Measurements from ENCODE around the gene SYTL3.

The SYTL3 gene

DNA sequence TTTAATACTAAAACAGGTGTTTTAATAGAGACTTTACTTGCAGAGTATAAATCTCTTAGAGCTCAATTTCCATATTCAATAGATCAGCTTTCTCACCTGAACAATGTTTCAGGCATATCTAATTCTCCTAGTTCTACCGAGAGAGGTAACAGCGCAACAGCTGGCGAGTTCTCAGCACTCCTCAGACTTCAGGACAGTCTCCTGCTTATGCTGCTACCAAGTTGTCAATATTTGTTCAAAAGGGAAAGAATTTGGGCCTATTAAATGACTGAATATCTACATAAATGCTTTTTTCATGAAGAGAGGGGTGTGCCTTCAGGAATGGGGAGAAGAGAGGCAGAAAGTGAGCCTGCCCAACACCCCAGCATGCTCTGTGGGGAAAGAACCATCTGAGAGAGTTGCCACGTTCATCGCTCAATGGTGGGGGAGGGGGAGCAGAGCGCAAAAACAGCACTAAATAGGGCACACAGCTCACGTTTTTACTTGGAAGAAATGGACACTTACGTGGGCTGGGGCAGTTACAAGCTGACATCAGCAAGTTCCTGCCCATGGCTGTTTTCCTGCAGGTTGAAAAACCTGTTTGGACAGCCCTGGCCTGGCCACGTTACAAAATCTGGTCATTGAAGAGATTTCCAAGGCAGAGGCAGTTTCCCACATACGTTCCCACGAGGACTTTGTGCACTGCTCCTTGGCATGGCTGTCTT, 131.3 kb downstream of the SYTL3 start:
- WGBS, 2 experiments (ENCODE audit: insufficient coverage in 2 of 2), result 94 to 95% methylated on average over 9 to 11 of the region's 11 CpGs
- peaks cover 95% of the 10 kb centered on the region for H3K36me3 ChIP-seq (ENCODE audit: control insufficient read depth, insufficient read depth, low read length)
- no peak overlapping the region for H3K27ac ChIP-seq (ENCODE audit: low read depth, low read length, severe bottlenecking)
- peaks cover 16% of the 10 kb centered on the region for H3K4me1 ChIP-seq (ENCODE audit: control insufficient read depth, insufficient read depth, low read length, poor library complexity, severe bottlenecking)
- no peaks in the 10 kb centered on the region for H3K9me3 ChIP-seq (ENCODE audit: control insufficient read depth, low read length)
- H3K4me3 ChIP-seq (ENCODE audit: extremely low read depth, insufficient read depth, low read length, poor library complexity, severe bottlenecking), result no peak overlapping the region

DNA sequence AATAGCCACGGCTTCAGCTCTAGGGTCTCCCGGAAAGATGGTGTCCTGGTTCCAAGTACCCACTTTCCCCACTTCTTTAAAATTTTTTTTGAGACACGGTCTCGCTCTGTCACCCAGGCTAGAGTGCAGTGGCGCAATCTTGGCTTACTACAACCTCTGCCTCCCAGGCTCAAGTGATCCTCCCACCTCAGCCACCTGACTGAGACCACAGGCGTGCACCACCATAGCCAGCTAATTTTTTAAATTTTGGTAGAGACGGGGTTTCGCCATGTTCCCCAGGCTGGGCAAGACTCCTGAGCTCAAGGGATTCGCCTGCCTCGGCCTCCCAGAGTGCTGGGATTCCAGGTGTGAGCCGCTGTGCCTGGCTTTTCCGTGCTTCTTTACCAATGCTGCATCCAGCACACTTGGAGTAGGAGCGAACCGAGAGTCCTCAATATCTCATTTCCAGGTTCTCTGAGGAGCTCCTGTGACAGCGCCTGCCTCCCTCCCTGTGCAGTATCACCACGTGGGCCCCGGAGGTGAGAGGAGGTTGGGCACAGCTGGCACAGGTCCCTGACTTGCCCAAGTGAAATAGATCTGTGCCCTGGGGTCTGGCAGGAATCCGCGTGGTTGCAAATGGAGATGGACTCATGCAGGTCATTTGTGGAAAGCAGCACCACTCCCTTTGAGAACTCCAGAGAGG, 132.0 kb downstream of the SYTL3 start:
- Histone ChIP-seq H3K9me3 (ENCODE audit: control insufficient read depth, low read length) (no peaks in the 10 kb centered on the region), H3K4me1 (ENCODE audit: control insufficient read depth, insufficient read depth, low read length, poor library complexity, severe bottlenecking) (peaks cover 16% of the 10 kb centered on the region), H3K27ac (ENCODE audit: low read depth, low read length, severe bottlenecking) (no peak overlapping the region), H3K36me3 (ENCODE audit: control insufficient read depth, insufficient read depth, low read length) (peaks cover 94% of the 10 kb centered on the region), H3K4me3 (ENCODE audit: extremely low read depth, insufficient read depth, low read length, poor library complexity, severe bottlenecking) (no peak overlapping the region)
- 90 to 92% methylated on average over 18 to 19 of the region's 19 CpGs for WGBS, 2 experiments (ENCODE audit: insufficient coverage in 2 of 2)

DNA sequence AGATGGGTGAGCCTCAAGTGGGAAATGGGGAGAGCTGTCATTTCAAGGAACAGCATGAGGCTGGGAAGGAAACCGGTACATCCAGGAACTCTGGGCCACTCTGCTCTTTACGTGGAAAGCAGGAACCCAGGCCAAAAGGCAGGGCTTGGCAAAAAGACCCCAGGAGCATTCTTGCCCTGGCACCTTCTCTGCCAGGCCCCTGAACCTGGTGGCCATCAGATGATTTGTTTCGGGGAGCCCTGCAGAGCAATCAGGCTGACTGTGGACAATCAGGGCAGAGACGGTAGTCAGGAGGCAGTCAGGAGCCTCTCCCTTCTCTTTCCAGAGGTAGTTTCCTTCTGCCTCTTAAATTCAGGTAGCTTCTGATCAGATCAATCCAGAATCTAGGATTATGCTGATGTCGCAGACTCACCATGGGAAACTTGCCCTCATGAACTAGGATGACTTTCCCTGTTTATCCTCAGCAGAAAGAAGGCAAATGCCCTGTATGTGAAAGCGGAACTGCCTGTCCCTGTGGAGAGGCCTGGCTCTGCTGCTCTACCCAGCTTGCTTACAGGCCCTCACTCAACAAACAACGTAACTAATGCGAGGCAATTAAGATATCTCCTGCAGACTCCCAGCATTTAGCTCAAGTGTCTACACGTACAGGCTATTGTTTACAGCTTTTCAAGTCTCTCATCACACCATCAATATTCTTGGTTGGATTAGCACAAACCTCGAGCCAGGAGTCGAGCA, 132.7 kb downstream of the SYTL3 start:
- Histone ChIP-seq H3K36me3 (ENCODE audit: control insufficient read depth, insufficient read depth, low read length) (peaks cover 94% of the 10 kb centered on the region), H3K27ac (ENCODE audit: low read depth, low read length, severe bottlenecking) (no peak overlapping the region)
- 91 to 93% methylated on average over 6 to 9 of the region's 11 CpGs for WGBS, 2 experiments (ENCODE audit: insufficient coverage in 2 of 2)

DNA sequence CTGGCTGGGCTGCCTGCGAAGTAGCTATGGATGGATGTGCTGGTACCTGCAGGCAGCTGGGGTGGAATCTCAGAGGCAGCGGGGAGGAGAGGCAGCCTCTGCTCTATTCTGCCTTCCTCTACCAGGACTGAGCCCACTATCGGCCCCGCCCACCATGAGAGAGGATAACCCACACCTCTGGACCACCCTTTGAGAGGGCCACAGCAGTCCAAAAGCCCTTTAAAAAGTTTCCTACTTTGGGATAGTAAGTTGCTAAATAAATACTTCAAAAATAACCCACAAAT, 133.3 kb downstream of the SYTL3 start:
- peaks cover 94% of the 10 kb centered on the region for H3K36me3 ChIP-seq (ENCODE audit: control insufficient read depth, insufficient read depth, low read length)
- peaks cover 16% of the 10 kb centered on the region for H3K4me1 ChIP-seq (ENCODE audit: control insufficient read depth, insufficient read depth, low read length, poor library complexity, severe bottlenecking)
- WGBS, 2 experiments (ENCODE audit: insufficient coverage in 2 of 2), result no CpG with 5 or more reads among the region's 4 CpGs
- no peak overlapping the region for H3K4me3 ChIP-seq (ENCODE audit: extremely low read depth, insufficient read depth, low read length, poor library complexity, severe bottlenecking)
- H3K9me3 ChIP-seq (ENCODE audit: control insufficient read depth, low read length), result no peaks in the 10 kb centered on the region
- no peak overlapping the region for H3K27ac ChIP-seq (ENCODE audit: low read depth, low read length, severe bottlenecking)

More for the DNA sequence above, 132.7 kb downstream of the SYTL3 start:
- Histone ChIP-seq H3K9me3 (ENCODE audit: control insufficient read depth, low read length) (no peaks in the 10 kb centered on the region), H3K4me1 (ENCODE audit: control insufficient read depth, insufficient read depth, low read length, poor library complexity, severe bottlenecking) (peaks cover 16% of the 10 kb centered on the region), H3K4me3 (ENCODE audit: extremely low read depth, insufficient read depth, low read length, poor library complexity, severe bottlenecking) (no peak overlapping the region)

DNA sequence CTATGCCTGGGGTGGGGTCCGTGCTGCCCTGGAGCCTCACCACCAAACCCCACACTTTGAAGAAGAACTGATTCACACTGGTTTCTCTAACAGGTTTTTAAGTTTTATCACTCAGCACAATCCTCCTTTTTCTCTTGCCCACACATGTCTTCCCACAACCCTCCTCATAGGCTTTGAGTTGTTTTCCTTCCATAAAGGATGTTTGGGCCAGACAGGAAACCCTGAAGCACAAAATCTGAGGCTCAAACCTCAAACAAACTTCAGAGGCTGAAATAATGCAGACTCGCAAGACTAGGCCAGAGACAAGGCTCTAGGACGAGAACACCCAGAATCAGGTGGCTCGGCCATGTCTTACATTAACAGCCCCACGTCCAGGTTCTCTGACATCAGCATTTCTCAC, 134.0 kb downstream of the SYTL3 start:
- Histone ChIP-seq H3K36me3 (ENCODE audit: control insufficient read depth, insufficient read depth, low read length) (peaks cover 94% of the 10 kb centered on the region), H3K4me1 (ENCODE audit: control insufficient read depth, insufficient read depth, low read length, poor library complexity, severe bottlenecking) (peaks cover 16% of the 10 kb centered on the region), H3K9me3 (ENCODE audit: control insufficient read depth, low read length) (no peaks in the 10 kb centered on the region), H3K4me3 (ENCODE audit: extremely low read depth, insufficient read depth, low read length, poor library complexity, severe bottlenecking) (no peak overlapping the region), H3K27ac (ENCODE audit: low read depth, low read length, severe bottlenecking) (no peak overlapping the region)
- WGBS, 2 experiments (ENCODE audit: insufficient coverage in 2 of 2), result 96 to 98% methylated on average over 5 of the region's 5 CpGs

DNA sequence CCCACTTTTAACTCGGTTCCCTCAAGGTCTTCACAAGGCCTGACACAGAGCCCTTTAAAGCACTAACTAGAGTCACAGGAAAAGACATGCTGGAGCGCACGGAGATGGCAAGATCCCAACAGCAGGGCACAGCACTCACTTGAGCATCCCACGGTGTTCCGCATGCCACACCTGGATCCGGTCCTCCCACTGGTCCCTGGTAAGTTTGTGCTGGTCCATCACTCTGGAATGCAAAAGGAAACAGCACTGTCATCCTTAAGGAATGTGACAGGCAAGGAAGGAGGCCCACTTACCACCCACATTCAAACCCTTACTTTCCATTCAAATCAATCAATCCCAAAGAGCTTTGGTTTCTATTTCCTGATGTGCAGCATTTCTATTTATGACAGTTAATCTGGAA, 134.7 kb downstream of the SYTL3 start:
- 89 to 93% methylated on average over 5 to 6 of the region's 6 CpGs for WGBS, 2 experiments (ENCODE audit: insufficient coverage in 2 of 2)
- no peak overlapping the region for H3K27ac ChIP-seq (ENCODE audit: low read depth, low read length, severe bottlenecking)
- H3K4me1 ChIP-seq (ENCODE audit: control insufficient read depth, insufficient read depth, low read length, poor library complexity, severe bottlenecking), result peaks cover 16% of the 10 kb centered on the region
- peaks cover 92% of the 10 kb centered on the region for H3K36me3 ChIP-seq (ENCODE audit: control insufficient read depth, insufficient read depth, low read length)
- H3K9me3 ChIP-seq (ENCODE audit: control insufficient read depth, low read length), result no peaks in the 10 kb centered on the region
- H3K4me3 ChIP-seq (ENCODE audit: extremely low read depth, insufficient read depth, low read length, poor library complexity, severe bottlenecking), result no peak overlapping the region

DNA sequence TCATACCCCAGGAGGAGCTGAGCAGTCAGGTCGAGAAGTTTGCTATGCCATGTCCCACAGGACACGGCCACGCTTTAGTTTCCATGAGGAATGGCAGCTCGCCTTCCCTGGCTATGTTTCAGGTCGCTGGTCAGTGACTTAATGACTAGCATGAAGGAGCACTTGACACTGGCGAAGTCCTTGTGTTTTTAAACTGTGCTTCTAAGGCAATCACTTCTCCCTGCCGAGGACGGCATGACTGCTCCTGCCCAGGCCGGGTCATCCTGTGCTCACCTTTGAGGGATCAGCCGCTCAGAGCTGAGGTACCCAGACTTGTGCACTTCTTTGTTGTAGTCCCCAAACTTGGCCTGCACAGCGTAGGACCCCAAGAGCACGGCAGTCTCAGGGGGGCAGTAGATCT, 135.2 kb downstream of the SYTL3 start:
- H3K36me3 ChIP-seq (ENCODE audit: control insufficient read depth, insufficient read depth, low read length), result peaks cover 91% of the 10 kb centered on the region
- H3K4me3 ChIP-seq (ENCODE audit: extremely low read depth, insufficient read depth, low read length, poor library complexity, severe bottlenecking), result no peak overlapping the region
- WGBS, 2 experiments (ENCODE audit: insufficient coverage in 2 of 2), result 95 to 96% methylated on average over 12 of the region's 12 CpGs
- H3K27ac ChIP-seq (ENCODE audit: low read depth, low read length, severe bottlenecking), result no peak overlapping the region
- H3K9me3 ChIP-seq (ENCODE audit: control insufficient read depth, low read length), result no peaks in the 10 kb centered on the region
- H3K4me1 ChIP-seq (ENCODE audit: control insufficient read depth, insufficient read depth, low read length, poor library complexity, severe bottlenecking), result peaks cover 16% of the 10 kb centered on the region

DNA sequence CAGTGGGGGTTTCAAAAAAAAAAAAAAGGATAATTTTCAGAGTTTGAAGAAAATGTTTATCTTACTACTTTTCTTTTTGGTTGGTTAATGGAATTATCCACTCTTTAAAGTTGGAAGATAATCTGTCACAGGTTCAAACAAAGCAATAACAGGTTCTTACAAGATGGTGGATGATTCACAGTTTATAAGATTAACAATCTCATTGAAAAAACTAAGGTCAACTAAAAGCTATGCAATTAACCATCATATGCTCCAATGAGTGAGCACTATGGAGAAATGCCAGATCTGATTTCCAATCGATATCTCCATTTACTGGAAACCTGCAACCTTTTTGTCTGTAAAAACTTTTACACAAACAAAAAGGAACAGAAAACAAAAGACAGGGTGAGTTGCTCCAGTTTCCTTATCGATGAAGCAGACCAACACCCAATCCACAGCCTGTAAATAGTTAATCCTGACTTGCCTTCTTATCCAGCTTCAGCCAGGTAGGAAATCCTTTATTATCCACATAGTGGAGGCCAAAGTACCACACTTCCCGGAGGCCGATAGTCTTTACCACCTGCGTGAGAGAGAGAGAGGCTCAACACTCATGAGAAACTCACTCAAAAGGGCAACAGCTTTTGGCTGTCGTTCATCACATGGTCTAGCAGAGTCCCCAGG, 136.9 kb downstream of the SYTL3 start:
- Histone ChIP-seq H3K4me3 (ENCODE audit: extremely low read depth, insufficient read depth, low read length, poor library complexity, severe bottlenecking) (no peak overlapping the region), H3K36me3 (ENCODE audit: control insufficient read depth, insufficient read depth, low read length) (peaks cover 73% of the 10 kb centered on the region), H3K27ac (ENCODE audit: low read depth, low read length, severe bottlenecking) (no peak overlapping the region), H3K4me1 (ENCODE audit: control insufficient read depth, insufficient read depth, low read length, poor library complexity, severe bottlenecking) (peaks cover 16% of the 10 kb centered on the region), H3K9me3 (ENCODE audit: control insufficient read depth, low read length) (no peaks in the 10 kb centered on the region)
- 97 to 100% methylated on average over 5 to 6 of the region's 6 CpGs for WGBS, 2 experiments (ENCODE audit: insufficient coverage in 2 of 2)

DNA sequence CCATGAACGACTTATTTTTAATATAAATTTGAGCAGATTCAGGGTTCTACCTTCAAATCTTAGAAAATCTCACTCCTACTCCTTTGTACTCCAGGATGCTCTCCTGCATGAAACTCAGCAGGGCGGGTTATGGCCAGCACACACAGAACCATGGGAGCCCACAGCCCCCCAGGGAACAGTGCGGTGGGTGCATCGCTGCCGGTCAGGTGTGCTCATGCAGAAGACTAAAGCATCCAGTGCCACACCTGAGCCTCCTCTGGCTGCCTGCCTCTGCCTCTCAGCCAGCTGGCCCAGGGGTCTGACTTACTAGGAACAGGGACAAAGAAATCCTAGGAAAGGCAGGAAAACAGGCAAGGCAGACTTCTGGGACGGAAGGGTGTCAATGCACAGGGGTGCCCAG, 137.5 kb downstream of the SYTL3 start:
- Histone ChIP-seq H3K9me3 (ENCODE audit: control insufficient read depth, low read length) (no peaks in the 10 kb centered on the region), H3K27ac (ENCODE audit: low read depth, low read length, severe bottlenecking) (no peak overlapping the region), H3K4me3 (ENCODE audit: extremely low read depth, insufficient read depth, low read length, poor library complexity, severe bottlenecking) (no peak overlapping the region), H3K4me1 (ENCODE audit: control insufficient read depth, insufficient read depth, low read length, poor library complexity, severe bottlenecking) (peaks cover 16% of the 10 kb centered on the region), H3K36me3 (ENCODE audit: control insufficient read depth, insufficient read depth, low read length) (peaks cover 67% of the 10 kb centered on the region)
- 95 to 100% methylated on average over 5 to 6 of the region's 6 CpGs for WGBS, 2 experiments (ENCODE audit: insufficient coverage in 2 of 2)

DNA sequence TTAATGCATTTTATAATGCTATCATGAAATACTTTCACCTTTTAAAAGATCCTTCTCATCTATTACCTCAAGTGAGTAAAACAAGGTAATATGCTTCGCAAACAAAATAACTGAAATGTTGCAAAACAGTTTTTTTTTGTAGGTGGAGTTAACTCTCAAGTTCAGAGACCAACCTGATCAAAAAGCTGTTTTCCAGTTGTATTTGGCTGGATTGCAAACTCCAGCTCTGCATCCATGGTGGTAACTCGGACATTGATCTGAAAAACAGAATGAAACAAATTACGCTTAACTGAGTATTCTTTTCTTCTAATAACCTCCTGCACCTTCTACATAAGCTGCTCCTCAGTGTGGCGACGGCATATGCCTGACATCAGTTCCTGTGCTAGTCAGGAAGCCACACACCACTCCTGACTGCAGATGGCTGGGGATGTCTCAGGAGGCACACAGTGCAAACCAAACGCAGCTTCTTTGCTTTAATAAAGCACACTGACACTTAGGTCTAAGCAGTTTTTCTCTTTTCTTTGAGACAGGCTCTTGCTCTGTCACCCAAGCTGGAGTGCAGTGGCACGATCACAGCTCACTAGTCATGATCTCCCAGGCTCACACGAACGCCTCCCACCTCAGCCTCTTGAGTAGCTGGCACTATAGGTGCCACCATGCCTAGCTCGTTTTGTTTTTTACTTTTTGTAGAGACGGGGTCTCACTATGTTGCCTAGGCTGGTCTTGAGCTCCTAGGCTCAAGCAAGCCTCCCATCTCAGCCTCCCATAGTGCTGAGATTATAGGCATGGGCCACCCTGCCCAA, 139.5 kb downstream of the SYTL3 start:
- Histone ChIP-seq H3K27ac (ENCODE audit: low read depth, low read length, severe bottlenecking) (no peak overlapping the region), H3K36me3 (ENCODE audit: control insufficient read depth, insufficient read depth, low read length) (peaks cover 48% of the 10 kb centered on the region), H3K9me3 (ENCODE audit: control insufficient read depth, low read length) (no peaks in the 10 kb centered on the region), H3K4me1 (ENCODE audit: control insufficient read depth, insufficient read depth, low read length, poor library complexity, severe bottlenecking) (peaks cover 15% of the 10 kb centered on the region), H3K4me3 (ENCODE audit: extremely low read depth, insufficient read depth, low read length, poor library complexity, severe bottlenecking) (no peak overlapping the region)
- 89% methylated on average over 9 to 11 of the region's 11 CpGs for WGBS, 2 experiments (ENCODE audit: insufficient coverage in 2 of 2)

Data from mesodermal cell (in vitro differentiated cells).